Panc1 (cell line): Measurements from ENCODE around the gene SLC6A6. TPM values are rescaled to one million over a fixed set of nuclear protein-coding genes. Genes with fewer than 3 reads are reported as not detected.

Experiments
- ATAC-seq: fragments of 200-7000 bp; cut with Tn5 transposase; 2 replicates; pipeline ENCODE4 v1.9.1; 2020; ENCODE audit warnings: mild to moderate bottlenecking, moderate library complexity
- BruUV-seq: library from RNA; stranded (reverse); fragments of 400-500 nt; replicated peaks from 2 replicates; lab custom pipeline; 2021; lab: Mats Ljungman, UMichigan
- CTCF ChIA-PET: fragments of 300-600 bp; sonication (Branson Sonifier 250); formaldehyde crosslinking; loops from one replicate; lab custom pipeline; 2022; ENCODE audit warnings: antibody characterized with exemption; lab: Charles Lee
- POLR2A ChIA-PET: fragments of 300-600 bp; sonication (Branson Sonifier 250); formaldehyde crosslinking; loops from one replicate; lab custom pipeline; 2022; ENCODE audit warnings: antibody characterized with exemption; lab: Charles Lee
- DNase-seq: peaks from one replicate; pipeline ENCODE4 v3.0.0-alpha.2; 2010; ENCODE audit warnings: low read depth, low spot score
- H3K27ac ChIP-seq: 2 replicates; pipeline ENCODE4 v1.5.1; 2011; ENCODE audit warnings: mild to moderate bottlenecking, low read length, inconsistent platforms
- H3K27me3 ChIP-seq: fragments of 200-500 bp; sonication (Bioruptor generic); 2 replicates; pipeline ENCODE4 v1.6.0; 2014; ENCODE audit warnings: low read length, inconsistent platforms; ENCODE audit not compliant: control insufficient read depth, insufficient read depth
- H3K36me3 ChIP-seq: fragments of 200-500 bp; sonication (Bioruptor generic); 2 replicates; pipeline ENCODE4 v1.5.1; 2014; ENCODE audit warnings: inconsistent platforms, mild to moderate bottlenecking, low read length, moderate library complexity; ENCODE audit not compliant: control insufficient read depth, insufficient read depth
- H3K4me1 ChIP-seq: 2 replicates; pipeline ENCODE4 v1.5.1; 2011; ENCODE audit warnings: inconsistent platforms, mild to moderate bottlenecking, low read length, moderate library complexity; ENCODE audit not compliant: control insufficient read depth, insufficient read depth
- H3K4me3 ChIP-seq, 2 experiments: 2 replicates each; pipeline ENCODE4 v1.5.1; 2011 to 2012; ENCODE audit warnings: low read depth in 2 of 2, low read length in 2 of 2, mild to moderate bottlenecking in 2 of 2, inconsistent platforms in 1 of 2, moderate library complexity in 1 of 2
- H3K9me3 ChIP-seq: fragments of 200-500 bp; sonication (Bioruptor generic); 2 replicates; pipeline ENCODE4 v1.5.1; 2014; ENCODE audit warnings: low read depth, mild to moderate bottlenecking, inconsistent platforms, low read length, moderate library complexity; ENCODE audit not compliant: control insufficient read depth, insufficient read depth
- POLR2AphosphoS5 ChIP-seq: IDR thresholded peaks from 2 replicates; pipeline ENCODE4 v1.6.1; 2012; ENCODE audit warnings: mild to moderate bottlenecking, low read depth, low read length, moderate library complexity
- SIN3A ChIP-seq: IDR thresholded peaks from 2 replicates; pipeline ENCODE4 v1.6.1; 2012; ENCODE audit warnings: low read depth, mild to moderate bottlenecking, low read length, moderate library complexity, borderline replicate concordance; ENCODE audit not compliant: insufficient read depth
- TCF7L2 ChIP-seq: IDR thresholded peaks from 2 replicates; pipeline ENCODE4 v1.6.1; 2011; ENCODE audit warnings: mild to moderate bottlenecking, low read depth, low read length, inconsistent platforms
- in situ Hi-C: cut with HindIII; loops from 2 replicates; pipeline ENCODE4 v1.10.0; 2016; ENCODE audit warnings: low sequenced_read_pairs, low pct_unique_long_range_greater_than_20kb
- intact Hi-C: fragments of 100-400 bp; cut with micrococcal nuclease; formaldehyde crosslinking; loops from one replicate; pipeline ENCODE4 v1.10.0; 2022; ENCODE audit not compliant: unreplicated experiment
- total RNA-seq: library from RNA; stranded (reverse); gene quantifications from one replicate; pipeline ENCODE4 v1.2.1, GENCODE V29; 2021; ENCODE audit not compliant: unreplicated experiment
- TF ChIP-seq, protein P1 (sequence below): fragments of 450-650 bp; IDR thresholded peaks from 2 replicates; pipeline ENCODE4 v1.5.1; 2017; ENCODE audit warnings: mild to moderate bottlenecking
- TF ChIP-seq, protein P2 (sequence below), 2 experiments: IDR thresholded peaks; 2 replicates each; pipeline ENCODE4 v1.6.1; 2011 to 2012; ENCODE audit warnings: low read depth in 2 of 2, control low read depth in 1 of 2, low read length in 1 of 2, mild to moderate bottlenecking in 1 of 2, moderate library complexity in 1 of 2; ENCODE audit not compliant: insufficient read depth in 1 of 2

The SLC6A6 gene
- total RNA-seq, 1 experiment from 2014 or later = 61.0 TPM

DNA sequence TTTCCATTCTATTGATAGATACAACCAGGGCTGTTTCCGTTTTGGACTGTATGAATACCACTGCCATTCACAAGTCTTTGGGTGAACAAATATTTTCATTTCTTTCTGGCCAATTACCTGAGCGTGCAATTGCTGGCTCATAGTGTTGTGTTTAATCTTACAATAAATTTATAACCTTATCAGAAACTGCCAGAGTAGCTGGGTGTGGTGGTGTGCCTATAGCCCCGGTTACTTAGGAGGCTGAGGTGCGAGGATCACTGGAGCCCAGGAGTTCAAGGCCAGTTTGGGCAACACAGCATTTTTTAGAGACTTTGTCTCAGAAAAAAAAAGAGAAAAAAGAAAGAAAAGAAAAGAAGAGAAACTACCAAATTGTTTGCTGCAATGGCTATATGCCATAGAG, 5.4 kb upstream of the SLC6A6 start:
- POLR2A ChIA-PET = no interaction called here
- peaks cover 5% of the 10 kb centered on the region for H3K4me1 ChIP-seq
- CTCF ChIA-PET = no interaction called here
- no peaks in the 10 kb centered on the region for H3K36me3 ChIP-seq
- TF ChIP-seq SIN3A (no peak), TCF7L2 (no peak), POLR2AphosphoS5 (no peak)
- TF ChIP-seq, protein P1, sequence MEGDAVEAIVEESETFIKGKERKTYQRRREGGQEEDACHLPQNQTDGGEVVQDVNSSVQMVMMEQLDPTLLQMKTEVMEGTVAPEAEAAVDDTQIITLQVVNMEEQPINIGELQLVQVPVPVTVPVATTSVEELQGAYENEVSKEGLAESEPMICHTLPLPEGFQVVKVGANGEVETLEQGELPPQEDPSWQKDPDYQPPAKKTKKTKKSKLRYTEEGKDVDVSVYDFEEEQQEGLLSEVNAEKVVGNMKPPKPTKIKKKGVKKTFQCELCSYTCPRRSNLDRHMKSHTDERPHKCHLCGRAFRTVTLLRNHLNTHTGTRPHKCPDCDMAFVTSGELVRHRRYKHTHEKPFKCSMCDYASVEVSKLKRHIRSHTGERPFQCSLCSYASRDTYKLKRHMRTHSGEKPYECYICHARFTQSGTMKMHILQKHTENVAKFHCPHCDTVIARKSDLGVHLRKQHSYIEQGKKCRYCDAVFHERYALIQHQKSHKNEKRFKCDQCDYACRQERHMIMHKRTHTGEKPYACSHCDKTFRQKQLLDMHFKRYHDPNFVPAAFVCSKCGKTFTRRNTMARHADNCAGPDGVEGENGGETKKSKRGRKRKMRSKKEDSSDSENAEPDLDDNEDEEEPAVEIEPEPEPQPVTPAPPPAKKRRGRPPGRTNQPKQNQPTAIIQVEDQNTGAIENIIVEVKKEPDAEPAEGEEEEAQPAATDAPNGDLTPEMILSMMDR = no peak
- TF ChIP-seq, protein P2, sequence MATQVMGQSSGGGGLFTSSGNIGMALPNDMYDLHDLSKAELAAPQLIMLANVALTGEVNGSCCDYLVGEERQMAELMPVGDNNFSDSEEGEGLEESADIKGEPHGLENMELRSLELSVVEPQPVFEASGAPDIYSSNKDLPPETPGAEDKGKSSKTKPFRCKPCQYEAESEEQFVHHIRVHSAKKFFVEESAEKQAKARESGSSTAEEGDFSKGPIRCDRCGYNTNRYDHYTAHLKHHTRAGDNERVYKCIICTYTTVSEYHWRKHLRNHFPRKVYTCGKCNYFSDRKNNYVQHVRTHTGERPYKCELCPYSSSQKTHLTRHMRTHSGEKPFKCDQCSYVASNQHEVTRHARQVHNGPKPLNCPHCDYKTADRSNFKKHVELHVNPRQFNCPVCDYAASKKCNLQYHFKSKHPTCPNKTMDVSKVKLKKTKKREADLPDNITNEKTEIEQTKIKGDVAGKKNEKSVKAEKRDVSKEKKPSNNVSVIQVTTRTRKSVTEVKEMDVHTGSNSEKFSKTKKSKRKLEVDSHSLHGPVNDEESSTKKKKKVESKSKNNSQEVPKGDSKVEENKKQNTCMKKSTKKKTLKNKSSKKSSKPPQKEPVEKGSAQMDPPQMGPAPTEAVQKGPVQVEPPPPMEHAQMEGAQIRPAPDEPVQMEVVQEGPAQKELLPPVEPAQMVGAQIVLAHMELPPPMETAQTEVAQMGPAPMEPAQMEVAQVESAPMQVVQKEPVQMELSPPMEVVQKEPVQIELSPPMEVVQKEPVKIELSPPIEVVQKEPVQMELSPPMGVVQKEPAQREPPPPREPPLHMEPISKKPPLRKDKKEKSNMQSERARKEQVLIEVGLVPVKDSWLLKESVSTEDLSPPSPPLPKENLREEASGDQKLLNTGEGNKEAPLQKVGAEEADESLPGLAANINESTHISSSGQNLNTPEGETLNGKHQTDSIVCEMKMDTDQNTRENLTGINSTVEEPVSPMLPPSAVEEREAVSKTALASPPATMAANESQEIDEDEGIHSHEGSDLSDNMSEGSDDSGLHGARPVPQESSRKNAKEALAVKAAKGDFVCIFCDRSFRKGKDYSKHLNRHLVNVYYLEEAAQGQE (IDR thresholded peaks at IDR 0.05; ENCODE audit: insufficient read depth in 1 of 2, low read depth in 2 of 2, low read length in 1 of 2) = no peak
- no peak for ATAC-seq
- no TSS peak for BruUV-seq
- intact Hi-C loops (no loop called here), in situ Hi-C loops (no loop called here)
- no peaks in the 10 kb centered on the region for H3K9me3 ChIP-seq
- no peak for DNase-seq
- no peak overlapping the region for H3K4me3 ChIP-seq
- no peak overlapping the region for H3K27ac ChIP-seq
- H3K27me3 ChIP-seq = no peaks in the 10 kb centered on the region

DNA sequence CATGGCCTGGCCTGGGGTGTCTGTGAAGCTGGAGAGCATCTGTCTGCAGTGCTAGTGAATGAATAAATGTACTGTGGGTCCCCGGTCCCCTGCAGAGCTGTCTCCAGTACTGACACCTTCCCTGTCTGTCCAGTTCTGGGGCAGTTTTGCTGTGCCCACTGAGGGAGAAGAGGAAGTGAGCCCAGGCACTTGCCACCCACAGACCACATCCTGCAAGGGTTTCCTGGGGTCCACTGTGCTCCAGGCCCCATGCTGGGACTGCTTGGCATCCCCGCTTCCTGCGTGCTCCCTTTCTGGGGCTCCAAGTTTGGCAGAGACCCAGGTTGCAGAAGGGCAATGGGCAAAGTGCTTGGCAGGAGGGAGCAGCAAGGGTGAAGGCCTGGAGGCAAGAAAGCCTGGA, 4.9 kb upstream of the SLC6A6 start:
- Histone ChIP-seq H3K9me3 (no peaks in the 10 kb centered on the region), H3K27ac (no peak overlapping the region), H3K27me3 (no peaks in the 10 kb centered on the region), H3K4me3 (no peak overlapping the region), H3K4me1 (peaks cover 5% of the 10 kb centered on the region), H3K36me3 (no peaks in the 10 kb centered on the region)
- DNase-seq (no peak), ATAC-seq (no peak)
- in situ Hi-C loops (no loop called here), intact Hi-C loops (no loop called here)
- BruUV-seq = no TSS peak
- TF ChIP-seq TCF7L2 (no peak), SIN3A (no peak), POLR2AphosphoS5 (no peak)
- TF ChIP-seq, protein P2 (IDR thresholded peaks at IDR 0.05; ENCODE audit: insufficient read depth in 1 of 2, low read depth in 2 of 2, low read length in 1 of 2) = no peak
- TF ChIP-seq, protein P1 = no peak
- POLR2A ChIA-PET = no interaction called here
- CTCF ChIA-PET = no interaction called here
